ENCODE results near the gene DYTN. TPM values are rescaled to one million over a fixed set of nuclear protein-coding genes. Genes with fewer than 3 reads are reported as not detected.

DYTN gene
- total RNA-seq, 3 donors from 2014 or later, result not detected

GRCh38 chr2:206740800-206741199, 22.6 kb upstream of the DYTN start:
- ATAC-seq, result no peak
- Histone ChIP-seq H3K4me3 (no peak overlapping the region), H3K9me3 (no peaks in the 10 kb centered on the region), H3K36me3 (ENCODE audit: low read depth) (no peaks in the 10 kb centered on the region), H3K4me1 (ENCODE audit: low read depth) (no peaks in the 10 kb centered on the region)
- intact Hi-C loops (cut with DNase I, micrococcal nuclease), result no loop called here
- no peak for DNase-seq
- TF ChIP-seq, protein P1, sequence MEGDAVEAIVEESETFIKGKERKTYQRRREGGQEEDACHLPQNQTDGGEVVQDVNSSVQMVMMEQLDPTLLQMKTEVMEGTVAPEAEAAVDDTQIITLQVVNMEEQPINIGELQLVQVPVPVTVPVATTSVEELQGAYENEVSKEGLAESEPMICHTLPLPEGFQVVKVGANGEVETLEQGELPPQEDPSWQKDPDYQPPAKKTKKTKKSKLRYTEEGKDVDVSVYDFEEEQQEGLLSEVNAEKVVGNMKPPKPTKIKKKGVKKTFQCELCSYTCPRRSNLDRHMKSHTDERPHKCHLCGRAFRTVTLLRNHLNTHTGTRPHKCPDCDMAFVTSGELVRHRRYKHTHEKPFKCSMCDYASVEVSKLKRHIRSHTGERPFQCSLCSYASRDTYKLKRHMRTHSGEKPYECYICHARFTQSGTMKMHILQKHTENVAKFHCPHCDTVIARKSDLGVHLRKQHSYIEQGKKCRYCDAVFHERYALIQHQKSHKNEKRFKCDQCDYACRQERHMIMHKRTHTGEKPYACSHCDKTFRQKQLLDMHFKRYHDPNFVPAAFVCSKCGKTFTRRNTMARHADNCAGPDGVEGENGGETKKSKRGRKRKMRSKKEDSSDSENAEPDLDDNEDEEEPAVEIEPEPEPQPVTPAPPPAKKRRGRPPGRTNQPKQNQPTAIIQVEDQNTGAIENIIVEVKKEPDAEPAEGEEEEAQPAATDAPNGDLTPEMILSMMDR (IDR thresholded peaks at IDR 0.05), result no peak

DNA sequence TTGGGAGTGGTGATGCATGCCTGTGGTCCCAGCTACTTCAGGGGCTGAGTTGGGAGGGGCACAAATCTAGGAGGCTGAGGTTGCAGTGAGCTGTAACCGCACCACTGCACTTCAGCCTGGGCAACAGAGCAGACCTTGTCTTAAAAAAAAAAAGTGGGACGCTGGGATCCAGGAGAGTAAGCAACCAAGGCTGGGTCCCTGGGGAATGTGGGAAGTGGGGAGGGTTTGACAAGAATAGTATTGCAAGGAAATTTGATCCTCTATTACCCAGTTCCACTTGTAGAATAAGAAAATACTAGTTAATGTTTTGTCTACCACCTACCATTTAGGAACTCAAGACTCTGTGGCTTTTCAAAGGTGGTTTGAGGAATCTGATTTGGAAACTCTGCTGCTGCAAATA, 21.1 kb upstream of the DYTN start:
- H3K36me3 ChIP-seq (ENCODE audit: low read depth), result no peaks in the 10 kb centered on the region
- DNase-seq (no peak), ATAC-seq (no peak)
- no peaks in the 10 kb centered on the region for H3K9me3 ChIP-seq
- TF ChIP-seq, protein P1 (IDR thresholded peaks at IDR 0.05), result no peak
- intact Hi-C loops (cut with DNase I, micrococcal nuclease), result no loop called here
- no peaks in the 10 kb centered on the region for H3K4me1 ChIP-seq (ENCODE audit: low read depth)
- no peak overlapping the region for H3K4me3 ChIP-seq

GRCh38 chr2:206736935-206737334, 18.7 kb upstream of the DYTN start:
- no peaks in the 10 kb centered on the region for H3K4me1 ChIP-seq (ENCODE audit: low read depth)
- no peaks in the 10 kb centered on the region for H3K9me3 ChIP-seq
- TF ChIP-seq, protein P1 (IDR thresholded peaks at IDR 0.05), result no peak
- intact Hi-C loops (cut with DNase I, micrococcal nuclease), result no loop called here
- DNase-seq, result no peak
- H3K36me3 ChIP-seq (ENCODE audit: low read depth), result no peaks in the 10 kb centered on the region
- no peak overlapping the region for H3K4me3 ChIP-seq
- no peak for ATAC-seq

- no peaks in the 10 kb centered on the region for H3K36me3 ChIP-seq (ENCODE audit: low read depth)
- no peaks in the 10 kb centered on the region for H3K4me1 ChIP-seq (ENCODE audit: low read depth)
- DNase-seq, result no peak
- intact Hi-C loops (cut with DNase I, micrococcal nuclease), result no loop called here
- no peaks in the 10 kb centered on the region for H3K9me3 ChIP-seq
- ATAC-seq, result no peak
- TF ChIP-seq, protein P1 (IDR thresholded peaks at IDR 0.05), result no peak
- H3K4me3 ChIP-seq, result no peak overlapping the region
Observed at GRCh38 chr2:206733341-206733740, 15.1 kb upstream of the DYTN start.

- H3K4me3 ChIP-seq, result no peak overlapping the region
- TF ChIP-seq, protein P1 (IDR thresholded peaks at IDR 0.05), result no peak
- no peaks in the 10 kb centered on the region for H3K9me3 ChIP-seq
- DNase-seq (no peak), ATAC-seq (no peak)
- no peaks in the 10 kb centered on the region for H3K4me1 ChIP-seq (ENCODE audit: low read depth)
- no peaks in the 10 kb centered on the region for H3K36me3 ChIP-seq (ENCODE audit: low read depth)
- intact Hi-C loops (cut with DNase I, micrococcal nuclease), result no loop called here
Observed at GRCh38 chr2:206728277-206729199, 10.3 kb upstream of the DYTN start.

Measured in mucosa of descending colon (tissue), 3 donors.